Mesendoderm (in vitro differentiated cells): ENCODE data around the gene EGFLAM.

Source experiments
- DNase-seq: peaks from one replicate; pipeline ENCODE4 v3.0.0; 2013
- H2AK5ac ChIP-seq: 2 replicates; pipeline ENCODE4 v1.6.1; 2013; ENCODE audit warnings: low read length, inconsistent platforms
- H2BK120ac ChIP-seq: 2 replicates; pipeline ENCODE4 v1.6.1; 2013; ENCODE audit warnings: low read depth, mild to moderate bottlenecking, low read length, moderate library complexity, mixed read lengths
- H2BK15ac ChIP-seq: replicated peaks from 2 replicates; pipeline ENCODE4 v1.6.1; 2013; ENCODE audit warnings: low read depth, mild to moderate bottlenecking, moderate library complexity
- H2BK5ac ChIP-seq: 2 replicates; pipeline ENCODE4 v1.6.1; 2013; ENCODE audit warnings: low read length, inconsistent platforms
- H3K18ac ChIP-seq: 2 replicates; pipeline ENCODE4 v1.6.1; 2013; ENCODE audit warnings: mild to moderate bottlenecking, low read length, mixed read lengths
- H3K23ac ChIP-seq: one replicate; pipeline ENCODE4 v1.6.1; 2013; ENCODE audit warnings: low read length
- H3K27ac ChIP-seq: 2 replicates; pipeline ENCODE4 v1.5.1; 2013; ENCODE audit warnings: low read depth, mild to moderate bottlenecking, inconsistent platforms, low read length, moderate library complexity
- H3K27me3 ChIP-seq: 2 replicates; pipeline ENCODE4 v1.6.1; 2013; ENCODE audit warnings: low read length, control low read depth, mild to moderate bottlenecking, inconsistent platforms; ENCODE audit not compliant: insufficient read depth, poor library complexity
- H3K36me3 ChIP-seq: 2 replicates; pipeline ENCODE4 v1.6.1; 2013; ENCODE audit warnings: low read length, inconsistent platforms; ENCODE audit not compliant: control insufficient read depth, insufficient read depth
- H3K4ac ChIP-seq: one replicate; pipeline ENCODE4 v1.6.1; 2013; ENCODE audit warnings: low read depth, mild to moderate bottlenecking, low read length, moderate library complexity
- H3K4me1 ChIP-seq: 2 replicates; pipeline ENCODE4 v1.6.1; 2013; ENCODE audit warnings: low read depth, low read length, inconsistent platforms; ENCODE audit not compliant: control insufficient read depth
- H3K4me2 ChIP-seq: 2 replicates; pipeline ENCODE4 v1.6.1; 2013; ENCODE audit warnings: low read length
- H3K4me3 ChIP-seq: 2 replicates; pipeline ENCODE4 v1.5.1; 2013; ENCODE audit warnings: mild to moderate bottlenecking, low read length
- H3K56ac ChIP-seq: one replicate; pipeline ENCODE4 v1.6.1; 2013; ENCODE audit warnings: low read length
- H3K79me1 ChIP-seq: 2 replicates; pipeline ENCODE4 v1.6.1; 2013; ENCODE audit warnings: low read length, inconsistent platforms
- H3K79me2 ChIP-seq: 2 replicates; pipeline ENCODE4 v1.6.1; 2013; ENCODE audit warnings: mild to moderate bottlenecking, low read length; ENCODE audit not compliant: control insufficient read depth, insufficient read depth
- H3K9ac ChIP-seq: 2 replicates; pipeline ENCODE4 v1.6.1; 2013; ENCODE audit warnings: low read length, inconsistent platforms
- H4K5ac ChIP-seq: one replicate; pipeline ENCODE4 v1.6.1; 2013; ENCODE audit warnings: low read length
- H4K8ac ChIP-seq: one replicate; pipeline ENCODE4 v1.6.1; 2013; ENCODE audit warnings: low read depth, mild to moderate bottlenecking, control low read depth, low read length, moderate library complexity
- WGBS: extraction: QIAGEN DNeasy Blood & Tissue Kit; methylation state at CpG from one replicate; pipeline ENCODE4 v1.1.7; 2013; ENCODE audit warnings: low lambda C conversion rate, missing lambda C conversion rate; ENCODE audit not compliant: insufficient coverage; ENCODE audit errors: extremely low coverage; 5-methylcytosine and 5-hydroxymethylcytosine counted together

EGFLAM gene

GRCh38 chr5:38473008-38473407 is 214.6 kb downstream of the EGFLAM start:
- no peaks in the 10 kb centered on the region for H3K36me3 ChIP-seq
- no CpG with 5 or more reads among the region's 8 CpGs for WGBS

GRCh38 chr5:38478166-38478565 is 219.8 kb downstream of the EGFLAM start:
- no peak overlapping the region for H3K18ac ChIP-seq
- H3K4ac ChIP-seq = no peak overlapping the region
- H3K4me2 ChIP-seq = no peak overlapping the region
- H4K8ac ChIP-seq = no peak overlapping the region
- no CpG with 5 or more reads among the region's 3 CpGs for WGBS
- H3K27ac ChIP-seq = no peak overlapping the region
- H3K9ac ChIP-seq = no peak overlapping the region
- DNase-seq = no peak
- H2BK5ac ChIP-seq = no peak overlapping the region
- no peaks in the 10 kb centered on the region for H3K79me1 ChIP-seq
- H3K79me2 ChIP-seq = no peaks in the 10 kb centered on the region
- no peak overlapping the region for H4K5ac ChIP-seq
- H3K4me3 ChIP-seq = no peak overlapping the region
- H3K4me1 ChIP-seq = no peaks in the 10 kb centered on the region
- no peak overlapping the region for H2BK15ac ChIP-seq
- H3K56ac ChIP-seq = no peak overlapping the region
- no peak overlapping the region for H2AK5ac ChIP-seq
- no peak overlapping the region for H2BK120ac ChIP-seq
- peaks cover 6% of the 10 kb centered on the region for H3K36me3 ChIP-seq
- no peak overlapping the region for H3K23ac ChIP-seq
- no peaks in the 10 kb centered on the region for H3K27me3 ChIP-seq

More at GRCh38 chr5:38473008-38473407, 214.6 kb downstream of the EGFLAM start:
- H3K4me3 ChIP-seq = no peak overlapping the region
- no peak overlapping the region for H3K23ac ChIP-seq
- no peaks in the 10 kb centered on the region for H3K27me3 ChIP-seq
- H3K4me2 ChIP-seq = no peak overlapping the region
- H3K4ac ChIP-seq = no peak overlapping the region
- peak overlapping the region; percentile 14 for H3K27ac ChIP-seq
- peak; percentile 96 for DNase-seq
- H2BK5ac ChIP-seq = peak overlapping the region; percentile 87
- H4K5ac ChIP-seq = no peak overlapping the region
- no peaks in the 10 kb centered on the region for H3K79me1 ChIP-seq
- no peak overlapping the region for H2AK5ac ChIP-seq
- H3K18ac ChIP-seq = no peak overlapping the region
- no peak overlapping the region for H2BK15ac ChIP-seq
- H3K56ac ChIP-seq = peak overlapping the region; percentile 80
- H2BK120ac ChIP-seq = no peak overlapping the region
- H4K8ac ChIP-seq = no peak overlapping the region
- H3K4me1 ChIP-seq = peaks cover 9% of the 10 kb centered on the region
- H3K9ac ChIP-seq = no peak overlapping the region
- no peaks in the 10 kb centered on the region for H3K79me2 ChIP-seq

- Histone ChIP-seq H3K18ac (no peak overlapping the region), H3K27ac (no peak overlapping the region), H3K9ac (no peak overlapping the region), H3K27me3 (no peaks in the 10 kb centered on the region), H3K79me1 (no peaks in the 10 kb centered on the region), H2BK15ac (no peak overlapping the region), H3K23ac (no peak overlapping the region), H2AK5ac (no peak overlapping the region), H3K4me3 (no peak overlapping the region), H2BK120ac (no peak overlapping the region), H3K4ac (no peak overlapping the region), H3K4me2 (no peak overlapping the region), H2BK5ac (no peak overlapping the region), H4K5ac (no peak overlapping the region), H3K56ac (no peak overlapping the region), H3K79me2 (no peaks in the 10 kb centered on the region), H4K8ac (no peak overlapping the region), H3K4me1 (no peaks in the 10 kb centered on the region), H3K36me3 (peaks cover 6% of the 10 kb centered on the region)
- DNase-seq = no peak
- no CpG with 5 or more reads among the region's 3 CpGs for WGBS
Measured at GRCh38 chr5:38478878-38479277, 220.5 kb downstream of the EGFLAM start.

- Histone ChIP-seq H4K5ac (no peak overlapping the region), H2BK120ac (no peak overlapping the region), H3K4me1 (no peaks in the 10 kb centered on the region), H3K27ac (no peak overlapping the region), H3K79me2 (no peaks in the 10 kb centered on the region), H3K27me3 (no peaks in the 10 kb centered on the region), H2BK15ac (no peak overlapping the region), H3K4ac (no peak overlapping the region), H4K8ac (no peak overlapping the region), H2AK5ac (no peak overlapping the region), H3K79me1 (no peaks in the 10 kb centered on the region), H3K4me3 (no peak overlapping the region), H2BK5ac (no peak overlapping the region), H3K9ac (no peak overlapping the region), H3K18ac (no peak overlapping the region), H3K56ac (no peak overlapping the region), H3K4me2 (no peak overlapping the region), H3K23ac (no peak overlapping the region), H3K36me3 (peaks cover 6% of the 10 kb centered on the region)
- no CpG with 5 or more reads among the region's 6 CpGs for WGBS
- no peak for DNase-seq
Measured at GRCh38 chr5:38479315-38479904, 221.1 kb downstream of the EGFLAM start.

DNA sequence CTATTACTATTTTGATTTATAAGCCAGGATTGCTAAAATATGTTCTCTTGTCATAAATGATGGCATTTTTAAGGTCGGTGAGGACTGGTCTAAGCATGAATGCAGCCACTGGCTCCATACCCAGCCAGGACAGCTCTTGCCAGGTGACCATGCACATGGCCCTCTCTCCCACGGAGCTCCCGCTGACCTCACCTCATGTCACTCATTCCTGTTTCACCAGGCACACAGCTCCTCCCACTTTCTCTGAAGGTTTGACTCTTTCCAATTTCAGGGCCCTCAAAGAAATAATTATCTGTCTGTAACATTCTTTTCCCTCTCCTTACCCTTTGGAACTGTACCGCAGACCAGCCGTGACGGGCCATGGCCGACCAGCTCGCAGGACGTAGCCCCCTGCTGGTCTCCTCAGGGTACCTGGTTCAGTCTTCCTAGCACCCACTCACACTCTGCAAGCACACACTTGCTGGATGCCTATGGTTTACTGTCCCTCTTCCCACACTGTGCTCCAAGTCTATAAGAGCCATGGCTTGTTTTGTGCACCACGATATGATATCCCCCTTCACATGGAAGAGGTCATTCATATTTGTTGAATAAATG is 225.5 kb downstream of the EGFLAM start:
- Histone ChIP-seq H2BK5ac (no peak overlapping the region), H2AK5ac (no peak overlapping the region), H2BK15ac (no peak overlapping the region), H3K23ac (no peak overlapping the region), H3K4ac (no peak overlapping the region), H4K8ac (no peak overlapping the region), H3K56ac (no peak overlapping the region), H3K18ac (no peak overlapping the region), H4K5ac (no peak overlapping the region), H3K79me1 (no peaks in the 10 kb centered on the region), H3K4me1 (no peaks in the 10 kb centered on the region), H2BK120ac (no peak overlapping the region), H3K4me2 (no peak overlapping the region), H3K4me3 (no peak overlapping the region), H3K79me2 (no peaks in the 10 kb centered on the region), H3K27ac (no peak overlapping the region), H3K27me3 (no peaks in the 10 kb centered on the region), H3K9ac (no peak overlapping the region), H3K36me3 (peaks cover 7% of the 10 kb centered on the region)
- peak; percentile 32 for DNase-seq
- WGBS = no CpG with 5 or more reads among the region's 10 CpGs

DNA sequence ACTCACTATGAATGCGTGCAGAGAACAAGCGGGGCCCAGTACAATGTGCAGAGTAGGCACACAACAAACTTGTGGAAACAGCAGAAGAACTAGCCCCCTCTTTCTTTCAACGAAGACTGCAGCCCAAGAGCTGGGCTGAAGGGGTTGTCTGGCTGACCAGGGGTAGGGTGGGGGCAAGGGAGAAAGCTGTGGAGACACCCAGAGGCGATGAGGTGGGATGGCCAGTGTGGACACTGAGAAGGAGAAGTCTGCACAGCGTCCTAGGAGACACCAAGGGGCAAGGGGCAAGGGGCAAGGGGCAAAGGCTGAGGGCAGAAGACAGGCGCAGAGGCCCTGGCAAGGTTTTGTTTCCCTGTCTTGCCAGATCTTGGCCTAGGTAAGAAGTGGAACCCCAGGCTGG is 235.8 kb downstream of the EGFLAM start:
- H4K8ac ChIP-seq = no peak overlapping the region
- no peak overlapping the region for H3K27ac ChIP-seq
- no peak for DNase-seq
- H3K79me2 ChIP-seq = no peaks in the 10 kb centered on the region
- H3K36me3 ChIP-seq = peaks cover 6% of the 10 kb centered on the region
- no peak overlapping the region for H4K5ac ChIP-seq
- H2BK15ac ChIP-seq = no peak overlapping the region
- no peak overlapping the region for H2AK5ac ChIP-seq
- no peak overlapping the region for H2BK5ac ChIP-seq
- H3K4ac ChIP-seq = no peak overlapping the region
- H3K79me1 ChIP-seq = no peaks in the 10 kb centered on the region
- WGBS = no CpG with 5 or more reads among the region's 6 CpGs
- no peak overlapping the region for H3K9ac ChIP-seq
- no peak overlapping the region for H3K4me2 ChIP-seq
- H2BK120ac ChIP-seq = no peak overlapping the region
- H3K4me3 ChIP-seq = no peak overlapping the region
- no peak overlapping the region for H3K23ac ChIP-seq
- H3K56ac ChIP-seq = no peak overlapping the region
- H3K27me3 ChIP-seq = no peaks in the 10 kb centered on the region
- no peak overlapping the region for H3K18ac ChIP-seq
- H3K4me1 ChIP-seq = no peaks in the 10 kb centered on the region
